ENCODE measurements around the gene DMXL1.

DMXL1 gene

DNA sequence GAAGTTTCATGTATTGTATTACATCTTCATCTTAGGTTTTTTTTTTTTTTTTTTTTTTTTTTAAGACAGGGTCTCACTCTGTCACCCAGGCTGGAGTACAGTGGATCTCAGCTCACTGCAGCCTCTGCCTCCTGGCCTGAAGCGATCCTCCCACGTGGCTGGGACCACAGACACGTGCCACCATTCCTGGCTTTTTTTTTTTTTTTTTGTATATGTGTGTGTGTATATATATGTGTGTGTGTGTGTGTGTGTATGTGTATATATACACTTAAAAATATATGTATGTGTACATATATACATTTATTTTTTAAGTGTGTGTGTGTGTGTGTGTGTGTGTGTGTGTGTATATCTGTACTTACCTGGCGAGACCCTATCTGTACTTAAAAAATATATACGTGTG is 6.6 kb downstream of the DMXL1 start:
- H3K4me3 ChIP-seq (ENCODE audit: low read depth, low read length): no peak overlapping the region
- TF ChIP-seq, protein P1, sequence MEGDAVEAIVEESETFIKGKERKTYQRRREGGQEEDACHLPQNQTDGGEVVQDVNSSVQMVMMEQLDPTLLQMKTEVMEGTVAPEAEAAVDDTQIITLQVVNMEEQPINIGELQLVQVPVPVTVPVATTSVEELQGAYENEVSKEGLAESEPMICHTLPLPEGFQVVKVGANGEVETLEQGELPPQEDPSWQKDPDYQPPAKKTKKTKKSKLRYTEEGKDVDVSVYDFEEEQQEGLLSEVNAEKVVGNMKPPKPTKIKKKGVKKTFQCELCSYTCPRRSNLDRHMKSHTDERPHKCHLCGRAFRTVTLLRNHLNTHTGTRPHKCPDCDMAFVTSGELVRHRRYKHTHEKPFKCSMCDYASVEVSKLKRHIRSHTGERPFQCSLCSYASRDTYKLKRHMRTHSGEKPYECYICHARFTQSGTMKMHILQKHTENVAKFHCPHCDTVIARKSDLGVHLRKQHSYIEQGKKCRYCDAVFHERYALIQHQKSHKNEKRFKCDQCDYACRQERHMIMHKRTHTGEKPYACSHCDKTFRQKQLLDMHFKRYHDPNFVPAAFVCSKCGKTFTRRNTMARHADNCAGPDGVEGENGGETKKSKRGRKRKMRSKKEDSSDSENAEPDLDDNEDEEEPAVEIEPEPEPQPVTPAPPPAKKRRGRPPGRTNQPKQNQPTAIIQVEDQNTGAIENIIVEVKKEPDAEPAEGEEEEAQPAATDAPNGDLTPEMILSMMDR (IDR thresholded peaks at IDR 0.05; ENCODE audit: low read depth, low read length): no peak

DNA sequence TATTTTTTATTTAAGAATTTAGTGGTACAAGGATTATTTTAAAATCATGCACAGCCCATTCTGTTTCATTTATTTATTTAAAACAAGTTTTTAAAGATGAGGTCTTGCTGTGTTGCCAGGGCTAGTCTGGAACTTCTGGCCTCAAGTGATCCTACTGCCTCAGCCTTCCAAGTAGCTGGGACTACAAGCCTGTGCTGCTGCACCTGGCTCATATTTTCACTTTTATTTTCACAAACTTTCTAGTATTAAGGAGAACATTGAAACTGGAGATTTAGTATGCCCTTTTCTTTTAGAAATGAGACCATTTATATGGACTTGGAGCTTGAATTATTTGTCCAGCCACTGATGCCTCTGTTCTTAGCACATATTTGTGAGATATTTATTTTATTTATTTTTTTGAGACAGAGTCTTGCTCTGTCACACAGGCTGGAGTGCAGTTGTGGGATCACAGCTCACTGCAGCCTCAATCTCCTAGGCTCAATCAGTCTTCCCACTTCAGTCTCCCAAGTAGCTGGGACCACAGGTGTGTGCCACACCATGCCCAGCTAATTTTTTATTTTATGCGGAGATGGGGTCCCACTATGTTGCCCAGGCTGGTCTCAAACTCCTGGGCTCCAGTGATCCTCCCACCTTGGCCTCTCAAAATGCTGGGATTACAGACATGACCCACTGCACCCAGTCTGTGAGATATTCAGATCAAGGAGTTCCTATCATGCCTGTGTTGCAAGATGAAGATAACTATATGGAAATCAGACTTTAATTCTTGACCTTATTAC is 7.4 kb downstream of the DMXL1 start:
- no peak overlapping the region for H3K4me3 ChIP-seq (ENCODE audit: low read depth, low read length)
- TF ChIP-seq, protein P1 (IDR thresholded peaks at IDR 0.05; ENCODE audit: low read depth, low read length): no peak

DNA sequence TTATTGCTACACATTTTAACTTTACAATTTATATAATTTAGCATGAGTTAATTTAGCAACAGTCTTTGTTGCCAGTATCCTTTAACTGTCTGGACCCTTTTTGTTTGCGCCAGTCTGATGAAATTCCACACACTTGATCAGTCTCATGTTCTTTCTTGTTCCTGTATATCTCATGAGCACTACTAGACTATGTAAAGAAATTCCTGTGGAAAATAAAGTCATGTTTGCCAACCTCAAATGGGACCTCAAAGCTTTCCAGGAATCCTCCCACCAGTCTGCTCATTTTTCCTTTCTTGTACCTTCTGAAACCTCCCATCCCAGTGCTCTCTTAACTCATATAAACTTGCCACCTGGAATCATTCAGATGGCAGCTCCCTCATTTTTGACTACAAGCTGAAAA is 8.0 kb downstream of the DMXL1 start:
- no peak overlapping the region for H3K4me3 ChIP-seq (ENCODE audit: low read depth, low read length)
- TF ChIP-seq, protein P1 (IDR thresholded peaks at IDR 0.05; ENCODE audit: low read depth, low read length): no peak

DNA sequence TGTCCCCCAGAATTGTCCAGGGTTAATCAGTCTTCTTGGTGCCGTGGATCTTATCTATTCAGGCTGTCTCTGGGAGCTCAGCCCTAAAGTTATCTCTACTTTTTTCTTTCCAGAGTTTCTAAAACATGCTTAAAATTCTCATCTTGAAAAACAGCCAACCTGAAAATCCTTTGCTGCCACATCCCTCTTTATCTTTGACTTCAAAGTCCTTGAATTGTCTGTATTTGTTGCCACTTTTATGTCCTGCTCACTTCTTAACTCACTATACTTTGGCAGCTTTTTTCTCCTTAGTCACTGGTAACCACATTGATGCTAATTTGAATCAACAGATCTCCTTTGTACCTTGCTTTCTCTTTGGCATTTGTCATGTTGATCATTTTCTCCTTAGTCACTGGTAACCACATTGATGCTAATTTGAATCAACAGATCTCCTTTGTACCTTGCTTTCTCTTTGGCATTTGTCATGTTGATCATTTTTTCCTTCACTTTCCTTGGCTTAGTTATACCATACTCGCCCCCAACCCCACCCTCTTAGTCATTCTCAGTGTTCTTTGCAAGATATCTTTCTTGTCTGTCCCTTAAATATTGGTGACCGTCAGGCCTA is 8.5 kb downstream of the DMXL1 start:
- H3K4me3 ChIP-seq (ENCODE audit: low read depth, low read length): no peak overlapping the region
- TF ChIP-seq, protein P1 (IDR thresholded peaks at IDR 0.05; ENCODE audit: low read depth, low read length): no peak

DNA sequence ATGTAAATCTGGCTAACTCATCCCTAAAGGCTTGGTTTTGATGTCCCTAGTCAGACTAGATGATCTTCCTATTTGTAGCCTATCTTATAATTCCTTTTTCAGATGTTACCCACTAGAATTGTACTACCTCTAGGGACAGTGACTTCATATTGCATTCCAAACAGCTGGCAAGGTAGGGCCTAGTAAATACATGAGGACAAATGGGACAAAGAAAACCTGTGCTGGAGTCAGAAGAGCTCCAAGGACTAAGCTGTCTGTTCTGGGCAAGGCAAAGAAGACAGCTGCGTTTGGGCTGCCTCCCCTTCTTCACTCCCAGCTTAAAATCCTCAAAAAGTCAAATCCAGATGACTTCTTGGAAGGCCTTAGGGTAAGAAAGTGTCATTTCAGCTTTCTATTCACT is 10.0 kb downstream of the DMXL1 start:
- TF ChIP-seq, protein P1 (IDR thresholded peaks at IDR 0.05; ENCODE audit: low read depth, low read length): no peak

DNA sequence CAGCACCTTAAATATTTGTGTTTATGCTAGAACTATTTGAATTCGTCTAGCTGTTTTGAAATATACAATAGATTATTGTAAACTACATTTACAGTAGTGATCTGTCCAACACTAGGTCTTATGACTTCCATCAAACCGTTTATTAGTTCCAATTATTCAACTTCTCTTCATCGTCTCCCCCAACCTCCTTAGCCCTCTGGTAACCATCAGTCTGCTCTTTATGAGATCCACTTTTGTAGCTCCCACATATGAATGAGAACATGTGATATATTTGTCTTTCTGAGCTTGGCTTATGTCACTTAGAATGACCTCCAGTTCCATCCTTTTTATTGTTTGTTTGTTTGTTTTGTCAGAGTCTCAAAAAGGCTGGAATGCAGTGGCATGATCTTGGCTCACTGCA is 11.8 kb downstream of the DMXL1 start:
- TF ChIP-seq, protein P1 (IDR thresholded peaks at IDR 0.05; ENCODE audit: low read depth, low read length): no peak
- H3K4me3 ChIP-seq (ENCODE audit: low read depth, low read length): no peak overlapping the region

More for the DNA sequence above, 10.0 kb downstream of the DMXL1 start:
- H3K4me3 ChIP-seq (ENCODE audit: low read depth, low read length): no peak overlapping the region

DNA sequence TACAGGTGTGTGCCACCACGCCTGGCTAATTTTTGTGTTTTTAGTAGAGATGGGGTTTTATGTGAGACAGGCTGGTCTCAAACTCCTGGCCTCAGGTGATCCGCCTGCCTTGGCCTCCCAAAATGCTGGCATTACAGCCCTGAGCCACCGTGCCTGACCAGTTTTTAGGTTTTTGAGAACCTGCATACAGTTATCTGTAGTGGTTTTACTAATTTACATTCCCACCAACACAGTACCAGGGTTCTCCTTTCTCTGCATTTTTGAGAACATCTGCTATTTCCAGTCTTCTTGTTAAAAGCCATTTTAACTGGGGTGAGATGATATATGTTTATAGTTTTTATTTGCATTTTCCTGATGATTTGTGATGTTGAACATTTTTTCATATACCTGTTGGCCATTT is 12.8 kb downstream of the DMXL1 start:
- H3K4me3 ChIP-seq (ENCODE audit: low read depth, low read length): no peak overlapping the region
- TF ChIP-seq, protein P1 (IDR thresholded peaks at IDR 0.05; ENCODE audit: low read depth, low read length): no peak

All from WI38 (cell line).